ENCODE measurements around the gene STAT4. TPM values are rescaled to one million over a fixed set of nuclear protein-coding genes. Genes with fewer than 3 reads are reported as not detected.

Gene STAT4
- total and polyA plus RNA-seq, 4 donors, result 0.85 to 7.9 (median 3.2) TPM

DNA sequence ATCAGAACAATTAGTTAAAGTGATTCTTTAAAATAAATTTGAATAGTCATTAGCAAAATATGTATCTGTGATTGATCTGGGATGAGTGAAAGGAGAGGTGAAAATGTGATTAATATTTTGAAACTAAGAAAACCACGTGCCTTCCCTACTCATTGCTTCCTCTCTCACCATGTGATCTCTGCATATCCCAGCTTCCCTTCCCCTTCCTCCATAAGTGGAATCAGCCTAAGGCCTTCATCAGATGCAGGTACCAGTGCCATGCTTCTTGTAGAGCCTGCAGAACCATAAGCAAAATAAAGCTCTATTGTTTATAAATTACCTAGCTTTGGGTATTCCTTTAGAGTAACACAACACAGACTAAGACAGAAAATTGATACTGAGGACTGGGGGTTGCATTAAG lies 125.7 kb downstream of the STAT4 start:
- no peak overlapping the region for H3K4me3 ChIP-seq (ENCODE audit: low read depth in 1 of 3, low read length in 3 of 3)
- H3K27ac ChIP-seq (ENCODE audit: low read depth in 1 of 2, low read length in 2 of 2), result no peak overlapping the region
- no peak for DNase-seq (ENCODE audit: low spot score)
- no peaks in the 10 kb centered on the region for H3K27me3 ChIP-seq (ENCODE audit: control insufficient read depth in 4 of 4, insufficient read depth in 4 of 4, low read length in 3 of 4)
- H3K36me3 ChIP-seq (ENCODE audit: control insufficient read depth in 4 of 4, insufficient read depth in 3 of 4, low read depth in 1 of 4, low read length in 3 of 4), result no peaks in the 10 kb centered on the region
- no peak for TF ChIP-seq RAD21 (IDR thresholded peaks at IDR 0.05)
- TF ChIP-seq FOXA2 (IDR thresholded peaks at IDR 0.05), result no peak
- TF ChIP-seq, protein P1, sequence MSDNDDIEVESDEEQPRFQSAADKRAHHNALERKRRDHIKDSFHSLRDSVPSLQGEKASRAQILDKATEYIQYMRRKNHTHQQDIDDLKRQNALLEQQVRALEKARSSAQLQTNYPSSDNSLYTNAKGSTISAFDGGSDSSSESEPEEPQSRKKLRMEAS (IDR thresholded peaks at IDR 0.05), result no peak
- TF ChIP-seq GABPA (IDR thresholded peaks at IDR 0.05 in 1 of 2, conservative IDR thresholded peaks at IDR 0.05 in 1 of 2), result no peak
- no peak overlapping the region for H3K9ac ChIP-seq (ENCODE audit: low read depth in 1 of 2, low read length in 2 of 2)
- H3K4me1 ChIP-seq (ENCODE audit: control insufficient read depth in 4 of 4, insufficient read depth in 4 of 4, low read length in 3 of 4), result peaks cover 0 to 10% (median 0%) of the 10 kb centered on the region in 4 donors
- H3K9me3 ChIP-seq (ENCODE audit: control insufficient read depth in 4 of 4, low read length in 3 of 4), result no peaks in the 10 kb centered on the region
- 83% methylated on average over 1 of the region's 1 CpG for WGBS

DNA sequence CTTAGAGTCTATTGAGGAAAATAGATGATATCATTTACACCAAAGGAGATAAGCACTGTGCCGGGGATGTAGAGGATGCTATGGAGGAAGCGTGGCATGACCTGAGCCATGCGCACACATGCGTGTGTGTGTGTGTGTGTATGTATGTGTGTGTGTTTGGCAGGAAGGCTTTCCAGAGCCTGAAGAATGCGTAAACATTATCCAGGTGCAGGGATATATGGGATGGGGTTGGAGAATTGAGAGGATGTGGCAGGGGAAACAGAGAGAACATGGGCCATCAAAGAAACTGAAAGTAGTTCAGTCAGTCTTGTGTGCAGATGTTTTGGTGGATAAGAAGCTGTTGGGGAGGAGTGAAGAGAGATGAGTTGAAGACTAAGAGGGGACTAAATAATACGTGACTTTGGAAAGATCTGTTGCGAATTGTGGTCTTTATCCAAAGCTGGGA lies 127.5 kb downstream of the STAT4 start:
- Histone ChIP-seq H3K4me1 (ENCODE audit: control insufficient read depth in 4 of 4, insufficient read depth in 4 of 4, low read length in 3 of 4) (peaks cover 0 to 18% (median 8%) of the 10 kb centered on the region in 4 donors), H3K27ac (ENCODE audit: low read depth in 1 of 2, low read length in 2 of 2) (no peak overlapping the region), H3K9me3 (ENCODE audit: control insufficient read depth in 4 of 4, low read length in 3 of 4) (no peaks in the 10 kb centered on the region), H3K36me3 (ENCODE audit: control insufficient read depth in 4 of 4, insufficient read depth in 3 of 4, low read depth in 1 of 4, low read length in 3 of 4) (no peaks in the 10 kb centered on the region), H3K4me3 (ENCODE audit: low read depth in 1 of 3, low read length in 3 of 3) (no peak overlapping the region), H3K9ac (ENCODE audit: low read depth in 1 of 2, low read length in 2 of 2) (no peak overlapping the region), H3K27me3 (ENCODE audit: control insufficient read depth in 4 of 4, insufficient read depth in 4 of 4, low read length in 3 of 4) (no peaks in the 10 kb centered on the region)
- 90% methylated on average over 7 of the region's 7 CpGs for WGBS
- TF ChIP-seq HNF4G (IDR thresholded peaks at IDR 0.05) (no peak), RXRA (IDR thresholded peaks at IDR 0.05) (no peak), HNF4A (conservative IDR thresholded peaks at IDR 0.05) (no peak), JUND (IDR thresholded peaks at IDR 0.05) (no peak), SP1 (IDR thresholded peaks at IDR 0.05) (no peak), TAF1 (conservative IDR thresholded peaks at IDR 0.05) (no peak), GABPA (IDR thresholded peaks at IDR 0.05 in 1 of 2, conservative IDR thresholded peaks at IDR 0.05 in 1 of 2) (no peak)
- TF ChIP-seq, protein P2, sequence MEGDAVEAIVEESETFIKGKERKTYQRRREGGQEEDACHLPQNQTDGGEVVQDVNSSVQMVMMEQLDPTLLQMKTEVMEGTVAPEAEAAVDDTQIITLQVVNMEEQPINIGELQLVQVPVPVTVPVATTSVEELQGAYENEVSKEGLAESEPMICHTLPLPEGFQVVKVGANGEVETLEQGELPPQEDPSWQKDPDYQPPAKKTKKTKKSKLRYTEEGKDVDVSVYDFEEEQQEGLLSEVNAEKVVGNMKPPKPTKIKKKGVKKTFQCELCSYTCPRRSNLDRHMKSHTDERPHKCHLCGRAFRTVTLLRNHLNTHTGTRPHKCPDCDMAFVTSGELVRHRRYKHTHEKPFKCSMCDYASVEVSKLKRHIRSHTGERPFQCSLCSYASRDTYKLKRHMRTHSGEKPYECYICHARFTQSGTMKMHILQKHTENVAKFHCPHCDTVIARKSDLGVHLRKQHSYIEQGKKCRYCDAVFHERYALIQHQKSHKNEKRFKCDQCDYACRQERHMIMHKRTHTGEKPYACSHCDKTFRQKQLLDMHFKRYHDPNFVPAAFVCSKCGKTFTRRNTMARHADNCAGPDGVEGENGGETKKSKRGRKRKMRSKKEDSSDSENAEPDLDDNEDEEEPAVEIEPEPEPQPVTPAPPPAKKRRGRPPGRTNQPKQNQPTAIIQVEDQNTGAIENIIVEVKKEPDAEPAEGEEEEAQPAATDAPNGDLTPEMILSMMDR (IDR thresholded peaks at IDR 0.05; ENCODE audit: low read depth, low read length, missing input control), result no peak
- TF ChIP-seq, protein P1 (IDR thresholded peaks at IDR 0.05), result no peak
- TF ChIP-seq, protein P3, sequence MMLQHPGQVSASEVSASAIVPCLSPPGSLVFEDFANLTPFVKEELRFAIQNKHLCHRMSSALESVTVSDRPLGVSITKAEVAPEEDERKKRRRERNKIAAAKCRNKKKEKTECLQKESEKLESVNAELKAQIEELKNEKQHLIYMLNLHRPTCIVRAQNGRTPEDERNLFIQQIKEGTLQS (IDR thresholded peaks at IDR 0.05), result no peak
- no peak for DNase-seq (ENCODE audit: low spot score)

DNA sequence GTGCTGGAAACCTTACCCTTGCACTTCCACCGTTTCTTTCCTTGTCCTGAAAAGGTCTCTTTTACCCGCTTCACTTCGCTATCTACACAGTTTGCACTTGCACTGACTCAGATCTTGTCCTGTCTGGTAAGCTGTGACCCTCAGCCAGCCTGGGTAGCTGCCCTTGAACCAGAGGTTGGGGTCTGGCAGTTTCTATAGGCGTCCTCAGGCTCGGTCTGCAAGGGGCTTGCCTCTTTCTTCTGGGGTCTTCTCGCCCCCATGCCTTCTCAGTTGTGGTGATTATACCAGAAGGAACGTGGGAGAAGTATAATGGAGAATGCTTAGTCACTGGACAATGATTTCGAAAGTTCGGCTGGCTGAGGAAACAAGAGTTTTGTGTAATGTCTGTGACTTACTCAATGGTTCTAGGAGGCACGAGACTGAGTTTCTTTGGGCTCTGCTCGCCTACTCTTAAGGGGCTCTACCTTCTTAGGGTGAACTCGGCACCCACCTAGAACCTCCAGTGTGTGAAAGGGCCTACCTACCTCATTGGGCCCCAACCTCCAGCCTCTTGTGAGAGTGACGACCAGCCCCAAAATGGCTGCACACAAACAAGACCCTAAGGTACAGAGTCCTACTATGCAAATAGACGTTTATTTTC lies 129.9 kb downstream of the STAT4 start:
- Histone ChIP-seq H3K4me3 (ENCODE audit: low read depth in 1 of 3, low read length in 3 of 3) (peak overlapping the region; percentile 63 to 98 (median 80)), H3K9me3 (ENCODE audit: control insufficient read depth in 4 of 4, low read length in 3 of 4) (no peaks in the 10 kb centered on the region), H3K4me1 (ENCODE audit: control insufficient read depth in 4 of 4, insufficient read depth in 4 of 4, low read length in 3 of 4) (peaks cover 0 to 18% (median 8%) of the 10 kb centered on the region in 4 donors), H3K36me3 (ENCODE audit: control insufficient read depth in 4 of 4, insufficient read depth in 3 of 4, low read depth in 1 of 4, low read length in 3 of 4) (no peaks in the 10 kb centered on the region), H3K9ac (ENCODE audit: low read depth in 1 of 2, low read length in 2 of 2) (peak overlapping the region; percentile 93 to 97), H3K27me3 (ENCODE audit: control insufficient read depth in 4 of 4, insufficient read depth in 4 of 4, low read length in 3 of 4) (no peaks in the 10 kb centered on the region), H3K27ac (ENCODE audit: low read depth in 1 of 2, low read length in 2 of 2) (peak overlapping the region; percentile 94 to 99)
- TF ChIP-seq, protein P4, sequence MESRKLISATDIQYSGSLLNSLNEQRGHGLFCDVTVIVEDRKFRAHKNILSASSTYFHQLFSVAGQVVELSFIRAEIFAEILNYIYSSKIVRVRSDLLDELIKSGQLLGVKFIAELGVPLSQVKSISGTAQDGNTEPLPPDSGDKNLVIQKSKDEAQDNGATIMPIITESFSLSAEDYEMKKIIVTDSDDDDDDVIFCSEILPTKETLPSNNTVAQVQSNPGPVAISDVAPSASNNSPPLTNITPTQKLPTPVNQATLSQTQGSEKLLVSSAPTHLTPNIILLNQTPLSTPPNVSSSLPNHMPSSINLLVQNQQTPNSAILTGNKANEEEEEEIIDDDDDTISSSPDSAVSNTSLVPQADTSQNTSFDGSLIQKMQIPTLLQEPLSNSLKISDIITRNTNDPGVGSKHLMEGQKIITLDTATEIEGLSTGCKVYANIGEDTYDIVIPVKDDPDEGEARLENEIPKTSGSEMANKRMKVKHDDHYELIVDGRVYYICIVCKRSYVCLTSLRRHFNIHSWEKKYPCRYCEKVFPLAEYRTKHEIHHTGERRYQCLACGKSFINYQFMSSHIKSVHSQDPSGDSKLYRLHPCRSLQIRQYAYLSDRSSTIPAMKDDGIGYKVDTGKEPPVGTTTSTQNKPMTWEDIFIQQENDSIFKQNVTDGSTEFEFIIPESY (IDR thresholded peaks at IDR 0.05), result no peak
- TF ChIP-seq YY1 (IDR thresholded peaks at IDR 0.05), result peak; percentile 93
- no peak for TF ChIP-seq GABPA (IDR thresholded peaks at IDR 0.05 in 1 of 2, conservative IDR thresholded peaks at IDR 0.05 in 1 of 2)
- TF ChIP-seq HNF4G (IDR thresholded peaks at IDR 0.05), result no peak
- no peak for TF ChIP-seq JUND (IDR thresholded peaks at IDR 0.05)
- peak in 1 of 2 donors; percentile 24 for TF ChIP-seq HNF4A (conservative IDR thresholded peaks at IDR 0.05)
- TF ChIP-seq, protein P1 (IDR thresholded peaks at IDR 0.05), result no peak
- TF ChIP-seq EGR1 (IDR thresholded peaks at IDR 0.05; ENCODE audit: low read depth in 2 of 2), result no peak
- no peak for TF ChIP-seq FOXA1 (IDR thresholded peaks at IDR 0.05)
- TF ChIP-seq FOXA2 (IDR thresholded peaks at IDR 0.05), result no peak
- 6% methylated on average over 14 of the region's 14 CpGs for WGBS
- peak; percentile 63 for DNase-seq (ENCODE audit: low spot score)

Data from liver (tissue), 9 donors.